ENCODE data around the gene SDHB. TPM values are rescaled to one million over a fixed set of nuclear protein-coding genes. Genes with fewer than 3 reads are reported as not detected.

SDHB gene
- total and polyA plus RNA-seq, 12 donors, result 102 to 486 (median 377) TPM

- Histone ChIP-seq H3K4me3 (no peak overlapping the region), H3K9me3 (no peaks in the 10 kb centered on the region), H3K4me1 (peaks cover 5 to 63% (median 43%) of the 10 kb centered on the region in 9 donors), H3K27me3 (no peaks in the 10 kb centered on the region), H3K36me3 (peaks cover 0 to 62% (median 34%) of the 10 kb centered on the region in 9 donors), H3K27ac (peak overlapping the region in 1 of 10 donors; percentile 26)
- 80 to 81% methylated on average over 5 of the region's 5 CpGs for WGBS, 2 donors
- no peak for TF ChIP-seq CTCF (IDR thresholded peaks at IDR 0.05)
- DNase-seq (no peak), ATAC-seq (peak in 2 of 8 donors; percentile 27 to 31)
- intact Hi-C loops (cut with DNase I), result loop anchor here in 8 of 10 donors (2.0 to 5.0 kb wide), 5 partner anchors 36 to 97 kb away; partner anchors contain the start of gene ATP13A2 (in 1 of the 8)
Measured at GRCh38 chr1:17047924-17048323, 5.9 kb downstream of the SDHB start.

GRCh38 chr1:17046334-17046657 lies 7.5 kb downstream of the SDHB start:
- peaks cover 0 to 47% (median 29%) of the 10 kb centered on the region in 9 donors for H3K4me1 ChIP-seq
- H3K36me3 ChIP-seq, result peaks cover 0 to 67% (median 43%) of the 10 kb centered on the region in 9 donors
- no peaks in the 10 kb centered on the region for H3K27me3 ChIP-seq
- DNase-seq (no peak), ATAC-seq (no peak)
- intact Hi-C loops (cut with DNase I), result loop anchor here in 7 of 10 donors (1.0 to 5.0 kb wide), 6 partner anchors 34 to 95 kb away; partner anchors contain the start of gene ATP13A2 (in 1 of the 7)
- H3K27ac ChIP-seq, result no peak overlapping the region
- 57 to 71% methylated on average over 3 of the region's 3 CpGs for WGBS, 2 donors
- H3K9me3 ChIP-seq, result no peaks in the 10 kb centered on the region
- peak in 3 of 9 donors; percentile 1 to 5 (median 3) for TF ChIP-seq CTCF (IDR thresholded peaks at IDR 0.05)
- no peak overlapping the region for H3K4me3 ChIP-seq

- no peaks in the 10 kb centered on the region for H3K9me3 ChIP-seq
- peak; percentile 55 to 88 (median 76) for TF ChIP-seq CTCF (IDR thresholded peaks at IDR 0.05)
- peaks cover 0 to 67% (median 37%) of the 10 kb centered on the region in 9 donors for H3K36me3 ChIP-seq
- ATAC-seq, result peak; percentile 46 to 85 (median 68)
- H3K4me3 ChIP-seq, result peak overlapping the region in 4 of 10 donors; percentile 18 to 31 (median 28)
- intact Hi-C loops (cut with DNase I), result loop anchor here in 9 of 10 donors (1.0 to 5.0 kb wide), 6 partner anchors 33 to 95 kb away; partner anchors contain the start of gene ATP13A2 (in 1 of the 9)
- H3K27ac ChIP-seq, result peak overlapping the region in 2 of 10 donors; percentile 2 to 54
- DNase-seq, result no peak
- H3K27me3 ChIP-seq, result no peaks in the 10 kb centered on the region
- WGBS, 2 donors, result 28 to 35% methylated on average over 9 of the region's 9 CpGs
- peaks cover 0 to 42% (median 24%) of the 10 kb centered on the region in 9 donors for H3K4me1 ChIP-seq
Measured at GRCh38 chr1:17045634-17046333, 8.0 kb downstream of the SDHB start.

GRCh38 chr1:17045150-17045549 lies 8.7 kb downstream of the SDHB start:
- H3K9me3 ChIP-seq, result no peaks in the 10 kb centered on the region
- WGBS, 2 donors, result 70 to 72% methylated on average over 5 of the region's 5 CpGs
- no peaks in the 10 kb centered on the region for H3K27me3 ChIP-seq
- peaks cover 0 to 67% (median 42%) of the 10 kb centered on the region in 9 donors for H3K36me3 ChIP-seq
- peak overlapping the region in 2 of 10 donors; percentile 2 to 54 for H3K27ac ChIP-seq
- DNase-seq, result no peak
- TF ChIP-seq CTCF (IDR thresholded peaks at IDR 0.05), result no peak
- peaks cover 0 to 36% (median 22%) of the 10 kb centered on the region in 9 donors for H3K4me1 ChIP-seq
- H3K4me3 ChIP-seq, result no peak overlapping the region
- intact Hi-C loops (cut with DNase I), result loop anchor here in 8 of 10 donors (2.0 to 5.0 kb wide), 5 partner anchors 33 to 94 kb away; partner anchors contain the start of gene ATP13A2 (in 1 of the 8)
- ATAC-seq, result peak in 7 of 8 donors; percentile 26 to 78 (median 53)
